Measurements from ENCODE around the gene KRTAP20-1.

- TF ChIP-seq CTCF (IDR thresholded peaks at IDR 0.05): no peak
- no peak for TF ChIP-seq MAZ (IDR thresholded peaks at IDR 0.05; ENCODE audit: borderline replicate concordance, low read depth, low read length)
- no peak for TF ChIP-seq HDAC2 (IDR thresholded peaks at IDR 0.05)
- TF ChIP-seq POLR2A (IDR thresholded peaks at IDR 0.05; ENCODE audit: low read length): no peak
- no peak for TF ChIP-seq CHD2 (IDR thresholded peaks at IDR 0.05; ENCODE audit: low read length, partially characterized antibody)
- TF ChIP-seq EP300 (IDR thresholded peaks at IDR 0.05): no peak
- TF ChIP-seq POLR2AphosphoS2 (conservative IDR thresholded peaks at IDR 0.05; ENCODE audit: low read length): no peak
- TF ChIP-seq REST (IDR thresholded peaks at IDR 0.05): no peak
- TF ChIP-seq TP53 (CRISPR knock-in tag; IDR thresholded peaks at IDR 0.05): no peak
- no peak for TF ChIP-seq BCL3 (IDR thresholded peaks at IDR 0.05)
- no peak for TF ChIP-seq RAD21 (conservative IDR thresholded peaks at IDR 0.05 in 1 of 2, IDR thresholded peaks at IDR 0.05 in 1 of 2)
- no peak for TF ChIP-seq MYC (IDR thresholded peaks at IDR 0.05; ENCODE audit: borderline replicate concordance, low read length)
- no peak for TF ChIP-seq HMGXB4 (CRISPR knock-in tag; IDR thresholded peaks at IDR 0.05; ENCODE audit: borderline replicate concordance)
These were observed 15.4 kb upstream of the KRTAP20-1 start, which contains the start of gene KRTAP22-1 for GRCh38 chr21:30600787-30601186.

Data from A549 (cell line).